Erythroblast (primary cell): ENCODE data around the gene ANKFN1.
"Not testable (repeated sequence)": the region's sequence is repeated elsewhere in the genome, so short reads cannot be mapped to it uniquely, and the experiment has no call there.

Source experiments
- GATA1 ChIP-seq: IDR thresholded peaks from 2 replicates; pipeline ENCODE4 v1.6.1; 2011; ENCODE audit warnings: low read depth, mild to moderate bottlenecking, control low read depth, low read length, moderate library complexity
- POLR2A ChIP-seq: IDR thresholded peaks from 2 replicates; pipeline ENCODE4 v1.6.1; 2011; ENCODE audit warnings: mild to moderate bottlenecking, low read length

GRCh38 chr17:56288786-56289185, 135.5 kb downstream of the ANKFN1 start:
- TF ChIP-seq GATA1, POLR2A: not testable (repeated sequence)
